ENCODE measurements around the gene LCP2.

Gene LCP2

GRCh38 chr5:170336065-170336464 lies 38.5 kb upstream of the LCP2 start:
- H3K9me3 ChIP-seq (ENCODE audit: insufficient read depth, low read depth, low read length), result peaks cover under 1% of the 10 kb centered on the region; the same call in 1 of the 2 replicates
- H3K27me3 ChIP-seq (ENCODE audit: insufficient read depth, low read length), result no peaks in the 10 kb centered on the region
- peaks cover 51% of the 10 kb centered on the region for H3K4me1 ChIP-seq (ENCODE audit: insufficient read depth, low read length)
- H3K9ac ChIP-seq (ENCODE audit: low read depth, low read length), result no peak overlapping the region
- no peak overlapping the region for H3K27ac ChIP-seq (ENCODE audit: low read depth, low read length)
- WGBS, result 96% methylated on average over 6 of the region's 6 CpGs
- no peak overlapping the region for H3K4me3 ChIP-seq (ENCODE audit: low read length)
- no peaks in the 10 kb centered on the region for H3K36me3 ChIP-seq (ENCODE audit: insufficient read depth, low read length)

- no peak overlapping the region for H3K9ac ChIP-seq (ENCODE audit: low read depth, low read length)
- H3K27me3 ChIP-seq (ENCODE audit: insufficient read depth, low read length), result no peaks in the 10 kb centered on the region
- no peaks in the 10 kb centered on the region for H3K9me3 ChIP-seq (ENCODE audit: insufficient read depth, low read depth, low read length)
- H3K4me1 ChIP-seq (ENCODE audit: insufficient read depth, low read length), result peaks cover 56% of the 10 kb centered on the region
- 86% methylated on average over 5 of the region's 5 CpGs for WGBS
- H3K27ac ChIP-seq (ENCODE audit: low read depth, low read length), result no peak overlapping the region
- no peaks in the 10 kb centered on the region for H3K36me3 ChIP-seq (ENCODE audit: insufficient read depth, low read length)
- H3K4me3 ChIP-seq (ENCODE audit: low read length), result no peak overlapping the region
Observed at GRCh38 chr5:170334626-170335025, 37.0 kb upstream of the LCP2 start.

- Histone ChIP-seq H3K36me3 (ENCODE audit: insufficient read depth, low read length) (no peaks in the 10 kb centered on the region), H3K4me1 (ENCODE audit: insufficient read depth, low read length) (peaks cover 56% of the 10 kb centered on the region), H3K9ac (ENCODE audit: low read depth, low read length) (no peak overlapping the region), H3K9me3 (ENCODE audit: insufficient read depth, low read depth, low read length) (no peaks in the 10 kb centered on the region), H3K27me3 (ENCODE audit: insufficient read depth, low read length) (no peaks in the 10 kb centered on the region), H3K27ac (ENCODE audit: low read depth, low read length) (peak overlapping the region; percentile 79), H3K4me3 (ENCODE audit: low read length) (no peak overlapping the region)
- WGBS, result 52% methylated on average over 11 of the region's 11 CpGs
Observed at GRCh38 chr5:170333161-170333910, 35.8 kb upstream of the LCP2 start.

- Histone ChIP-seq H3K27me3 (ENCODE audit: insufficient read depth, low read length) (no peaks in the 10 kb centered on the region), H3K9ac (ENCODE audit: low read depth, low read length) (no peak overlapping the region), H3K4me1 (ENCODE audit: insufficient read depth, low read length) (peaks cover 51% of the 10 kb centered on the region), H3K27ac (ENCODE audit: low read depth, low read length) (peak overlapping the region; percentile 79; the same call in 1 of the 2 replicates), H3K36me3 (ENCODE audit: insufficient read depth, low read length) (no peaks in the 10 kb centered on the region), H3K4me3 (ENCODE audit: low read length) (no peak overlapping the region), H3K9me3 (ENCODE audit: insufficient read depth, low read depth, low read length) (no peaks in the 10 kb centered on the region)
- 79% methylated on average over 4 of the region's 5 CpGs for WGBS
Observed at GRCh38 chr5:170332058-170332457, 34.5 kb upstream of the LCP2 start.

GRCh38 chr5:170330568-170331054 lies 33.0 kb upstream of the LCP2 start:
- Histone ChIP-seq H3K27me3 (ENCODE audit: insufficient read depth, low read length) (no peaks in the 10 kb centered on the region), H3K4me3 (ENCODE audit: low read length) (no peak overlapping the region), H3K4me1 (ENCODE audit: insufficient read depth, low read length) (peaks cover 48% of the 10 kb centered on the region), H3K9me3 (ENCODE audit: insufficient read depth, low read depth, low read length) (no peaks in the 10 kb centered on the region), H3K27ac (ENCODE audit: low read depth, low read length) (no peak overlapping the region), H3K36me3 (ENCODE audit: insufficient read depth, low read length) (no peaks in the 10 kb centered on the region), H3K9ac (ENCODE audit: low read depth, low read length) (no peak overlapping the region)
- WGBS, result 90% methylated on average over 11 of the region's 11 CpGs

GRCh38 chr5:170329524-170329923 lies 31.9 kb upstream of the LCP2 start:
- Histone ChIP-seq H3K27me3 (ENCODE audit: insufficient read depth, low read length) (no peaks in the 10 kb centered on the region), H3K4me3 (ENCODE audit: low read length) (no peak overlapping the region), H3K36me3 (ENCODE audit: insufficient read depth, low read length) (no peaks in the 10 kb centered on the region), H3K4me1 (ENCODE audit: insufficient read depth, low read length) (peaks cover 45% of the 10 kb centered on the region), H3K9me3 (ENCODE audit: insufficient read depth, low read depth, low read length) (no peaks in the 10 kb centered on the region), H3K27ac (ENCODE audit: low read depth, low read length) (no peak overlapping the region), H3K9ac (ENCODE audit: low read depth, low read length) (no peak overlapping the region)
- WGBS, result 78% methylated on average over 3 of the region's 3 CpGs

- no peaks in the 10 kb centered on the region for H3K9me3 ChIP-seq (ENCODE audit: insufficient read depth, low read depth, low read length)
- H3K36me3 ChIP-seq (ENCODE audit: insufficient read depth, low read length), result no peaks in the 10 kb centered on the region
- H3K9ac ChIP-seq (ENCODE audit: low read depth, low read length), result no peak overlapping the region
- H3K4me1 ChIP-seq (ENCODE audit: insufficient read depth, low read length), result peaks cover 28% of the 10 kb centered on the region
- no peak overlapping the region for H3K4me3 ChIP-seq (ENCODE audit: low read length)
- H3K27me3 ChIP-seq (ENCODE audit: insufficient read depth, low read length), result no peaks in the 10 kb centered on the region
- no peak overlapping the region for H3K27ac ChIP-seq (ENCODE audit: low read depth, low read length)
- WGBS, result 72% methylated on average over 2 of the region's 2 CpGs
Observed at GRCh38 chr5:170327829-170328228, 30.3 kb upstream of the LCP2 start.

GRCh38 chr5:170327168-170327567 lies 29.6 kb upstream of the LCP2 start:
- peaks cover 21% of the 10 kb centered on the region for H3K4me1 ChIP-seq (ENCODE audit: insufficient read depth, low read length)
- no peaks in the 10 kb centered on the region for H3K27me3 ChIP-seq (ENCODE audit: insufficient read depth, low read length)
- WGBS, result 95% methylated on average over 4 of the region's 4 CpGs

GRCh38 chr5:170319301-170319700 lies 21.7 kb upstream of the LCP2 start:
- Histone ChIP-seq H3K9ac (ENCODE audit: low read depth, low read length) (no peak overlapping the region), H3K27me3 (ENCODE audit: insufficient read depth, low read length) (no peaks in the 10 kb centered on the region), H3K27ac (ENCODE audit: low read depth, low read length) (no peak overlapping the region), H3K4me1 (ENCODE audit: insufficient read depth, low read length) (peaks cover 9% of the 10 kb centered on the region; the same call in 1 of the 2 replicates), H3K36me3 (ENCODE audit: insufficient read depth, low read length) (no peaks in the 10 kb centered on the region), H3K9me3 (ENCODE audit: insufficient read depth, low read depth, low read length) (no peaks in the 10 kb centered on the region), H3K4me3 (ENCODE audit: low read length) (no peak overlapping the region)
- WGBS, result 81% methylated on average over 5 of the region's 5 CpGs

More at GRCh38 chr5:170327168-170327567, 29.6 kb upstream of the LCP2 start:
- Histone ChIP-seq H3K9me3 (ENCODE audit: insufficient read depth, low read depth, low read length) (no peaks in the 10 kb centered on the region), H3K9ac (ENCODE audit: low read depth, low read length) (no peak overlapping the region), H3K36me3 (ENCODE audit: insufficient read depth, low read length) (no peaks in the 10 kb centered on the region), H3K4me3 (ENCODE audit: low read length) (no peak overlapping the region), H3K27ac (ENCODE audit: low read depth, low read length) (no peak overlapping the region)

- Histone ChIP-seq H3K9ac (ENCODE audit: low read depth, low read length) (no peak overlapping the region), H3K4me1 (ENCODE audit: insufficient read depth, low read length) (peaks cover 9% of the 10 kb centered on the region; the same call in 1 of the 2 replicates), H3K4me3 (ENCODE audit: low read length) (no peak overlapping the region), H3K27me3 (ENCODE audit: insufficient read depth, low read length) (no peaks in the 10 kb centered on the region), H3K27ac (ENCODE audit: low read depth, low read length) (no peak overlapping the region), H3K36me3 (ENCODE audit: insufficient read depth, low read length) (no peaks in the 10 kb centered on the region), H3K9me3 (ENCODE audit: insufficient read depth, low read depth, low read length) (no peaks in the 10 kb centered on the region)
- 94% methylated on average over 3 of the region's 3 CpGs for WGBS
Observed at GRCh38 chr5:170317499-170317898, 19.9 kb upstream of the LCP2 start.

- Histone ChIP-seq H3K27me3 (ENCODE audit: insufficient read depth, low read length) (no peaks in the 10 kb centered on the region), H3K4me1 (ENCODE audit: insufficient read depth, low read length) (peaks cover 9% of the 10 kb centered on the region; the same call in 1 of the 2 replicates), H3K27ac (ENCODE audit: low read depth, low read length) (no peak overlapping the region), H3K9me3 (ENCODE audit: insufficient read depth, low read depth, low read length) (no peaks in the 10 kb centered on the region), H3K9ac (ENCODE audit: low read depth, low read length) (no peak overlapping the region), H3K4me3 (ENCODE audit: low read length) (no peak overlapping the region), H3K36me3 (ENCODE audit: insufficient read depth, low read length) (no peaks in the 10 kb centered on the region)
- 98% methylated on average over 4 of the region's 4 CpGs for WGBS
Observed at GRCh38 chr5:170316937-170317336, 19.4 kb upstream of the LCP2 start.

Data from HUES64 (cell line).